ENCODE results near the gene FGF6.

GRCh38 chr12:4432878-4433744 is 12.5 kb downstream of the FGF6 start:
- no peak for TF ChIP-seq CTCF (conservative IDR thresholded peaks at IDR 0.05)
- no peak for TF ChIP-seq EZH2 (IDR thresholded peaks at IDR 0.05; ENCODE audit: low read depth)
